DMS153 treated with DMSO at 0.1 percent for 48 hours (cell line): Measurements from ENCODE around the gene PRMT9.

Experiments
- DNase-seq: peaks from one replicate; lab custom pipeline; 2025; ENCODE audit not compliant: unreplicated experiment; lab: John Stamatoyannopoulos, UW

Gene PRMT9

DNA sequence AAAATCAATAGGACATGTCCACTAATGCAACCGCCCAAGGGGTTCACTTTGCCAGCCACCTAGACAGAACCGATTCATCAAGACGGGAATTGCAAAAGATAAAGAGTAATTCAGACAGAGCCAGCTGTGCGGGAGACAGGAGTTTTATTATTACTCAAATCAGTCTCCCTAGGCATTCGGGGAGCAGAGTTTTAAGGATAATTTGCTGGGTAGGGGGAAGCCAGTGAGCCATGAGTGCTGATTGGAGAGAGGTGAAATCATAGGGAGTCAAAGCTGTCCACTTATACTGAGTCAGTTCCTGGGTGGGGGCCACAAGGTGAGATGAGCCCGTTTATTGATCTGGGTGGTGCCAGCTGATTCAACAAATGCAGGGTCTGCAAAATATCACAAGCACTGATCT lies 58.2 kb downstream of the PRMT9 start:
- no peak for DNase-seq

DNA sequence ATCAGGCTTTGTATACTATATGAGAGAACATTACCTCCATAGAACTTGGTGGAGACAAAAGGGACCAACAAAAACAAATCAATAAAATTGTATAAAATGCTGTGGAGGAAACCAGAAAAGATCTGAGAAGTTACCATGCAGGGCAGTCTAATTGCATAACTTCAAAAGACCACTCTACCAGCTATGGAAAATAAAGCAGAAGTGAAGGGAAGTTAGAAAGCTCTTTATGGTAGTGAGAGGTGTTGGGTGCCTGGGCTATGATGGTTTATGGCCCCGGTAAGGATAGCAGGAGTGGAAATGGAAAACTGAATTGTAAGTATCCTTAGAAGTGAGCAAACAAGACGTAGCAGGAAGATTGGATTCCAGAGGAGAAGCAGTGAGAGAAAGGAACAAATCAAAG lies 63.6 kb downstream of the PRMT9 start:
- DNase-seq, result no peak

GRCh38 chr4:147617841-147618691 lies 65.9 kb downstream of the PRMT9 start:
- DNase-seq, result no peak

DNA sequence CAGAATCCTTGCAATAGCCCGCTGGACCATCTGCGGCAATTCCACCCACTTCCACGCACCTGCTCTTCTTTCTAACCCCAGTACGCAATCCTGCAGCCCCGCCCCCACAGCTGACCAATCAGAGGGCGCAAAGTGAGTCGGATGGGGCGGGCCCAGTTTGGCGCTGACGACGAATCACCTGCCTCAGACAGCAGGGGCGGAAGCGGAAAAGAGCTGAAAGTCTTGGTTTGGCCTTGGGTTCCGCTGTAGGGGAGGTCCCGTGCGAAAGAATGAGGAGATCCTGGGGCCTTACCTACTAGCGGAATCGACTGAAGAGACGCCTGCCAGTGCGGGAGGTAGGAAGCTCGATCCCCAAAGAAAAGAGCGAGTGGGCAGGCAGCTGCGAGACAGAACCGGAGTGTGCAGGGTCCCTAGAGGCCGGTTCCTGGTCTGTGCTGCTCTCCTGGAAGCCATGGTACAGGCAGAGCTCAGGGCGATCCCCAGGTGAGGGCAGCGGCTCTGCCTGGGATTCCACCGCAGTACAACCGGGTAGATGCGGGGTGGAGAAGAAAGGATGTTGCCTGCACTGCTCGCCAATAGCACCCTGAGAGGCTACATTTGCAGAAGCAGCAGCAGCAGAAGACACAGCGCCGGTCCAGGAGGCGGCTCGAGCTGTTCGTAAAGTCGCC lies 66.7 kb downstream of the PRMT9 start, which contains the start of gene TMEM184C:
Gene TMEM184C, plus strand, starts transcription at position 225 of the 668 bp plus-strand sequence. CDS start 560 bp downstream, outside the sequence.
- DNase-seq, result peak; percentile 86

DNA sequence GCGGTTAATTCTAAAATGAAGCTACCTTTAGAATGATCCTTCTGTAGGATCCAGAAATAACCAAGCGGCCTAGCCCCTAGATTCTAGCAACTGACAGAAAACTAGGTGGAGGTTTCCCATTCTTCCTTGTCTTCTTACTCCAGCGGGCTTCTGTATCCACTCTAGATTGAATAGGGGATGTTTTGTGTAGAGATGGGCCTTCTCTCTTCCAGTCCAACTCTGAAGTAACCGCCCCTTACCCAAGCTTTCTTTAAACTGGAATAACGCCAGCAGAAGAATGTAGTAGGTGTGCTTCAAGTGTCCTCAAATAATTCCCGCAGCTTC lies 67.2 kb downstream of the PRMT9 start:
- DNase-seq, result no peak

- no peak for DNase-seq
Measured at GRCh38 chr4:147610686-147611085, 73.3 kb downstream of the PRMT9 start.

- DNase-seq, result no peak
Measured at GRCh38 chr4:147607471-147607870, 76.5 kb downstream of the PRMT9 start.

GRCh38 chr4:147605499-147605898 lies 78.5 kb downstream of the PRMT9 start:
- no peak for DNase-seq

- no peak for DNase-seq
Measured at GRCh38 chr4:147599769-147600168, 84.2 kb downstream of the PRMT9 start.

DNA sequence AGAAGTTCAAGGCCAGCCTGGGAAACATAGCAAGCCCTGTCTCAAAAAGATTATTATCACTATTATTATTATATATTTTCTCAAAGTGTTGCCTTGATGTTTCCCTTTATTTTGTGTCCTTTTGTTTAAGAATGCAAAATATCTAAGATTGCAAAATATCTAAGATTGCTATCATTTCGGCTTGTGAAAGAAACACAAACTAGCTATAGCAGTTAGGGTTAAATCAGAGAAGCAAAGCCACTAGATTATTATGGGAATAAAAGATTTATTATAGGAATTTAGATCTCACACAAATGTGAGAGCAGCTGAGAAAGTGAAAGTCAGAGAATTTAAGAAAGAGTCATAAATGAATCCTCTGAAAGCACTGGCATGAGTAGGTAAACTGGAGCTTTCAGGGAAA lies 84.8 kb downstream of the PRMT9 start:
- no peak for DNase-seq

- DNase-seq, result no peak
Measured at GRCh38 chr4:147597561-147597960, 86.4 kb downstream of the PRMT9 start.

GRCh38 chr4:147596981-147597380 lies 87.0 kb downstream of the PRMT9 start:
- DNase-seq, result no peak

DNA sequence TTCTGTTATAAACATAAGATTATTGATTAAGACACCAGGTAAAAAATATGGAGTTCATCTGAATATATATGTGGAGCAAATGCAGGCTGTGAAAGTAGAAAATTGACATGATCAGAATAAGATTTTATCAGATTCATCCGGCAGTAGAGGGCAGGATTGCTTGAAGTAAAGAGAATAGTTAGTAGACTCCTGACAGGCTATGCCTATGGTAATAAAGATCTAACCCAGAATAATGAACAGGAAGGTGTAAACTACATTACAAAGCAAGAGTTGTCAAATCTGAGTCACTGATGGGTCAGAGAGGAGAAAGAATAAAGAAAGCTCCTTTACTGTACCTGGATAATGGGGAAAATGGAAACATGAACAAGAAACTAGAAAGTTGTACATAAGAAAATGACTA lies 87.6 kb downstream of the PRMT9 start:
- no peak for DNase-seq

GRCh38 chr4:147594578-147594977 lies 89.4 kb downstream of the PRMT9 start:
- no peak for DNase-seq

DNA sequence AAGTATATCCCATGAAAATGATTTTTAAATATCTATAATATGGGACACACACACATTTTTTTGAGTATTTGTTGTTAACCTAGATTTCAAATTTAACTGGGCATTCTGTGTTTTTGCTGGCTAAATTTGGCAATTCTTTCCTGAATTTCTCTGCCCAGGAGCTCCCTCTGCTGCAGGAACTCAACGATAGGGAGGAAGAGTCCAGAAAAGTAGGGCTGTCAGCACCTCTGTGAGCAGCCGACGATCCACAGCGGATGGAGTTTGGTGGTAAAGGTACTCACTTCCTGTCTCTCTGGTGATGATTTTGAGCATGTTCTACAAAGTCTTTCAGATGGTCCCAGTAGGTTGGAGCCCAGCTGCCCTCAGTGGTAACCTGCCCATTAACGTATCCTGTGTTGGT lies 89.9 kb downstream of the PRMT9 start:
- no peak for DNase-seq

DNA sequence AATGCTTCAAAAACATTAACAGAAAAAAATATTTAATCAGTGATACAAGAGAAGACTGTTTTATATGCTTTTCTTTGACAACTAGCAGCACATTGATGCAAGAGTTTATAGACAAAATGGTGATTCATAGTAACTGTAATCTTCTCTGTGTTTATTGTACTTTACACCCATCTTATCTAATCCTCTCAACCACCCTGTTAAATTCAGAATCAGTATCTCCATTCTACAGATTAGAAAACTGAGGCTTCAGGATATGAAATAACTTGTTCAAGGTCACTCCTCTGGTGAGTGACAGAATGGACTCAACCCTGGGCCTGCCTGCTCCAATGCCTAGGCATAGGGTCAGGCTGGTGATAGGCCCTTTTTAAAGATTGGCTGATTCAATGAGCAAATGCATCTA lies 92.9 kb downstream of the PRMT9 start:
- no peak for DNase-seq

DNA sequence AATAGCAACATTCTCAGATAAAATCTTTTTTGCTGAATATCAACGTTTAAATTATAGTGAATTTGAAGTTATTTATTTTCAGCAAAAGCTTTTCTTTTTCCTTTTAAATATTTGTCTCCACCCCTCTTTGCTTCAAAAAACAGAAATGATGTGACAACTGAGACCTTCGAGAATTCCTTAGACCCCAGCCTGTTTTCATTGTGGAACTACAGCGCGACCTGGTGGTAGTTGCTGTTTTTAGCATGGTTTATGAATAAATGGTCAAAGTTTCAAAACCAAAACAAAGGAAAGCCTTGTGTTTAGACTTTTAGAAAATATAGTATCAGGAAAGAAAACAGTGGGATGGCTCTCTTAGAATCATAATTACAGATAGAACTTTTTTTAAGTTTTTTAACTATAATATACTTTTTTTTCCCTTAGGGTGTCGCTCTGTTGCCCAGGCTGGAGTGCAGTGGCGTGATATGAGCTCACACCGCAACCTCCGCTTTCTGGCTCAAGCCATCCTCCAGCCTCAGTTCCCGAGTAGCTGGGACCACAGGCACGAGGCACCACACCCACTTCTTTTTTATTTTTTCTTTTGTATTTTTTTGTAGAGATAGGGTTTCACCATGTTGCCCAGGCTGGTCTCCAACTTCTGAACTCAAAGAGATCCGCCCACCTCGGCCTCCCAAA lies 93.6 kb downstream of the PRMT9 start:
- no peak for DNase-seq

DNA sequence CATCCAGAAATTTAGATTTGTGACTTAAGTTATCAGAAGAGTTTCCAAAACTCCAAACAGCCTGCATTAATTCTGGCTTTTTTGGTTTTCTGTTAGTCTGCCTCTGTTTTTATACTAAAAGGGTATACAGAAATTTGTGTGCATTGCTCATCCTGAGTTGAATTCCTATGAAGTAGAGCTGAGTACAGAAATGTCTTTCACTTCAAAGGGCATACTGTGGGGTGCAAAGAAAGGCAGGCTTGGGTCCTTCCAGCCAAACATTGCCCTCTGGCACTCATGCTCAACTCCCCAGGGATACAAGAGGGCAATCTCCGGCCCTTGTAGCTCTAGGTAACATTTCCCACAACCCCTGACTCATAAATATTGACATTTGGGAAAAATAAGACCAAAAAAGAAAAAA lies 94.4 kb downstream of the PRMT9 start:
- DNase-seq, result no peak
